G401 (cell line): ENCODE measurements around the gene LOXHD1. TPM values are rescaled to one million over a fixed set of nuclear protein-coding genes. Genes with fewer than 3 reads are reported as not detected.

Source experiments
- DNase-seq: peaks from one replicate; pipeline ENCODE4 v3.0.0-alpha.2; 2015; ENCODE audit warnings: low spot score
- in situ Hi-C: cut with HindIII; loops from 2 replicates; pipeline ENCODE4 v1.10.0; 2016; ENCODE audit warnings: low sequenced_read_pairs, mixed read lengths
- total RNA-seq: library from RNA; depleted of rRNA; stranded (reverse); fragments of >200 nt; shearing (Covaris generic); gene quantifications from 2 replicates; pipeline ENCODE4 v1.2.3, GENCODE V29; 2014

The LOXHD1 gene
- total RNA-seq, 1 experiment from 2014 or later = not detected

GRCh38 chr18:46509530-46509929 lies 147.5 kb downstream of the LOXHD1 start:
- in situ Hi-C loops = no loop called here
- DNase-seq = no peak

DNA sequence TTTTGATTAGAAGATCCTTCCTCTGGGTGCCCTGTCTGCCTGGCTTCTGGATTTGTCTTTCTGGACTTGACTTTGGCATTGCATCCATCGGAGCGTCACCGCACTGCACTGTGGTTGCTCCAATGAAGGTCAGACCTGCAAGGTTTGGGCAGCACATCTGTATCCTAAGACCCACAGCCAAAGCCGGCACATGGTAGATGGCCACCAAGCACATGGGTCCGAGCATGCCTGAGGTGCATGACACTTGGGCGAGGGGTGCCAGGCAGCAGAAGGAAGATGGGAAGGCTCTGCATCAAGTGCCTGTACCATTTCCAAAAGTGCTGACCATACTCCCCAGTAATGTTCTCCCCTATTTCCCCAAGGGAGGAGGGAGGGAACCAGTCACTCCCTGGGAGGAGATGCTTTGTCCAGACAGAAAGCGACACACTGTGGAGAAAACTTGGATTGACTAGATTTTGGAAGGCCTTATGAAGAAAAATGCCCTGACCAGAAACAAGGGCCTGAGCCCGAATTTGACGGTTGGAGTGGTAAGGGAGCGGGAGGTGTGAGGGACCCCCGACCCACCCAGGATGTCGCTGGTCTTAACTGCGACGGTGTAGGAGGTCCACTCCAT lies 149.9 kb downstream of the LOXHD1 start:
- DNase-seq = no peak

DNA sequence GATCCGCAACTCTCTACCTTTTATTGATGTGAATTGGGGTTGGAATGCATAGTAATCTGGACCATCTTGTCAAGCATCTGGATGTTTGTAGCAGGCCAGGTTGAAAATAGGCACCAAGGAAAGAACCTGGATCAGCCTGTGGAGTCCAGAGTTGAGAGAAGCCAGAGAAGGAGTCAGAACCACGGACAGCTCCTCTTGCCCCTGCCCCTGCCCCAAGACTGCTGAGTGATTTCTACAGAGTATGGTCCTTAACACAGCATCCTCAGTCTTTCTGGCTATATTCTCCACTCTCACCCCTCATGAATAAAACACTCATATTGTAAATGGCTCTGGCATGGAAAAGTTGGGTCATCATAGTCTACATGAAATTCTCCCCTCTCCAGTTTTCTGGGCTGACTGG lies 154.6 kb downstream of the LOXHD1 start:
- DNase-seq = no peak
- in situ Hi-C loops = no loop called here

More for the DNA sequence above, 149.9 kb downstream of the LOXHD1 start:
- in situ Hi-C loops = no loop called here

- no peak for DNase-seq
- in situ Hi-C loops = no loop called here
Measured at GRCh38 chr18:46497129-46497528, 159.9 kb downstream of the LOXHD1 start.

- peak; percentile 19 for DNase-seq
- in situ Hi-C loops = no loop called here
Measured at GRCh38 chr18:46488471-46489213, 168.4 kb downstream of the LOXHD1 start.

- DNase-seq = no peak
- in situ Hi-C loops = no loop called here
Measured at GRCh38 chr18:46485675-46486194, 171.3 kb downstream of the LOXHD1 start.

- in situ Hi-C loops = no loop called here
- no peak for DNase-seq
Measured at GRCh38 chr18:46484971-46485370, 172.0 kb downstream of the LOXHD1 start.

- in situ Hi-C loops = no loop called here
Measured at GRCh38 chr18:46482831-46483230, 174.2 kb downstream of the LOXHD1 start.

GRCh38 chr18:46481847-46482245 lies 175.2 kb downstream of the LOXHD1 start:
- in situ Hi-C loops = no loop called here
- DNase-seq = no peak

More at GRCh38 chr18:46482831-46483230, 174.2 kb downstream of the LOXHD1 start:
- DNase-seq = no peak

- in situ Hi-C loops = no loop called here
- DNase-seq = peak; percentile 85
Measured at GRCh38 chr18:46481048-46481846, 175.8 kb downstream of the LOXHD1 start.

DNA sequence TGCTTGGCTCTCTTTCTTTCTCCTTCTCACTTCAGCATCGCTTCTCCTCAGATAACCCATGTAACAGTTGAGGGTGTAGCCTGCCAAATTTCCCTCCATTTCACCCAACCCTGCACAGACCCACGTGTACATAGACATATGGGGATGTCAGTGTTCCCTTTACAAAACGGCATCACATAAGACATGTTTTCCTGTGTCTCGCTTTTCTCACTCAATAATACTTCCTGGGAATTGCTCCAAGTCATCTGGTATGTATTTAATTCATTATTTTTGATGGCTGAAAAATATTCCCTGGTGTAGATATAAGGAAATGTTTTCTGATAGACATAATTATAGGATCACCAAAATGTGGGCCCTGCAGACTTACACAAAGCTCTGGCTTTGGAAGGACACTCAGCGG lies 176.8 kb downstream of the LOXHD1 start:
- peak; percentile 67 for DNase-seq
- in situ Hi-C loops = no loop called here

DNA sequence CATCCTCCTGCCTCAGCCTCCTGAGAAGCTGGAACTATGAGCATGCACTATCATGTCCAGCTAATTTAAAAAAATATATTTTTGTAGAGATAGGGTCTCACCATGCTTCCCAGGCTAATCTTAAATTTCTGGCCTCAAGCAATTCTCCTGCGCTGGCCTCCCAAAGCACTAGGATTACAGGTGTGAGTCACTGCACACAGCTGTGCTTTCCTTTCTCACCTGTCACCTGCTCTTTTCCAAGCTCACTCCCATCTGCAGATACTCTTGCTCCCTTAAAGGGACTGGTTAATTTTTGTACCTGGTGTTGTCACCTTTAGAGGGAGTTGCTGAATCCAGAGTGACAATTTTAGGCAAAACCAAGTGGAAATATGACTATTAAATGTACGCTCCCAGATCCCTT lies 178.2 kb downstream of the LOXHD1 start:
- in situ Hi-C loops = no loop called here
- DNase-seq = no peak

DNA sequence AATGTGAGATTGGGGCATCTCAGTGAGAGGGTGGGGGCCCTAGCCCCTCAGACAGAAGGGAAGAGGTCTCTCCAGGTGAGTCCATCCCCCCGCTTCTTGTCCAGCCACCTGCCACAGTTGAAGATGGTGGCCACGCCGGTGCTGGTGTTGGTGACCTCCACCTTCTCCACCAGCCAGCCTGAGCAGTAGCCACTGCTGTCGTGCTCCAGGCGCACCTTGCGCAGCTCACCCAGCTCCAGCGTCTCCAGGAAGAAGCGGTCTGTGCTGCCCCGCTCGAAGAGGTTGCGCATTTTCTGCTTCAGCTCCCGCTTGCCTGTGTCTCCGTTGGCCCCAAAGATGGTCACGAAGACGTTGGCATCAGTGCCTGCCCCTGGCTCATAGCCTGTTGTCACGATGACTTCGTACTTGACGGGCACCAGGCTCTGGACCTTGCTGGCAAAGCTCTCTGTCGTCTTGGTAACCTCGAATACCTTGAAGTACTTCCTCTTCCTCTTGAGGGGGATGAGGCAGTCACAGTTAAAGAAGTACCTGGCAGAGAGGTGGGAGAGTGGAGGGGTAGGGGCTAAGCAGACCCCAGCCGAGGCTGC lies 179.5 kb downstream of the LOXHD1 start:
- in situ Hi-C loops = no loop called here
- DNase-seq = no peak

GRCh38 chr18:46475390-46475752 lies 181.6 kb downstream of the LOXHD1 start:
- DNase-seq = no peak
- in situ Hi-C loops = no loop called here

GRCh38 chr18:46474487-46475389 lies 182.3 kb downstream of the LOXHD1 start:
- peak; percentile 51 for DNase-seq
- in situ Hi-C loops = no loop called here

GRCh38 chr18:46471809-46472498 lies 185.1 kb downstream of the LOXHD1 start:
- no peak for DNase-seq
- in situ Hi-C loops = no loop called here

DNA sequence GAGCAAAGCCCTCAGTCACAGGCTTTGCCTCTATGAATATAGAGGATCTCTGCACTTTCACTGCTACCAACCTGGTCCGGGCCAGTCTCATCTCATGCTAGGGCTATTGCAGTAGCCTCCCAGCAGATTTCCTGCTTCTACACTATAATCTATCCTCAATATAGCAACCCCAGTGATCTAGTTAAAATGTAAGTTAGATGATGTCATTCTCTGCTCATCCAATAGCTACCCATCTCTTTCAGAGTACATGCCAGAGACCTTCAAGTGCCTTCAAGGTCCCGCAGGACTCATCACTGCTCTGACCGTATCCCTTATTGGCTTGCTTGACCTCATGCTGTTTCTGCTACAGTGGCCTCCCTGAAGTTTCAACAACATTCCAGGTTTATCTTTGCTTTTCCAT lies 186.3 kb downstream of the LOXHD1 start:
- no peak for DNase-seq
- in situ Hi-C loops = no loop called here
